ENCODE measurements around the gene PDCD1LG2. TPM values are rescaled to one million over a fixed set of nuclear protein-coding genes. Genes with fewer than 3 reads are reported as not detected.

Gene PDCD1LG2
- total RNA-seq, 1 experiment from 2014 or later = not detected

DNA sequence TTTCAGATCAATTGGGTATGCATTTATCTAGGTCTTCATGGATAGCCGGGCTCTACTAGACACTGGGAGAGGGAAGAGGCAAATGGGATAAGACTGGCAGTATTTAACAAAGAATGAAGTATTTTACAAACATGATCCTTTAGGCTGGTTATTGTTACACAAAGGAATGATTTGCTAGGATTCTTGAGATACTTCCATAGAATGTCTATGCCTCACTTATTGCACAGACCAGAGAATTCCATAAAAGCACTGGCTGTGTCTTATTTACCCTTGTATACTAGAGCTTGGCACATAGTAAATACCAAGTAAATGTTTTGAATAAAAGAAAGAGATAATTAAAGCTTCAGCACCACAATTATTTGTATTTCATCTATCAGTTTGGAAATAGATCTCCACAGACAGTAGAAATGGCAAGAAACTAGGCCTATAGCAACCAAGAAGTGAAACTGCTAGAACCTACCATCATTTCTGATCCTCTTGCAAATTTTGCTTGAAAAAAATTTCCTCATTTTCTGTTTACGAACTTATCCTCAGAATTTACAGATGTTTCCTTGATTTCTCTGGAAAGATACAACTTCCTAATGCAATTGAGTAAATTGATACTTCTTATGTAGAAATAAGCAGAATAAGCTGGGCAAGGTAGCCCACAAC, 3.8 kb downstream of the PDCD1LG2 start:
- no TSS peak for BruUV-seq (replicated peaks)
- DNase-seq (ENCODE audit: low read depth, low spot score) = no peak
- H3K27me3 ChIP-seq (ENCODE audit: control insufficient read depth, insufficient read depth, low read length) = no peaks in the 10 kb centered on the region
- H3K4me1 ChIP-seq (ENCODE audit: control insufficient read depth, insufficient read depth, low read length) = no peaks in the 10 kb centered on the region
- intact Hi-C loops (cut with micrococcal nuclease; ENCODE audit: unreplicated experiment) = no loop called here
- H3K9me3 ChIP-seq (ENCODE audit: control insufficient read depth, insufficient read depth, low read depth, low read length) = no peaks in the 10 kb centered on the region
- POLR2A ChIA-PET = no interaction called here
- CTCF ChIA-PET = no interaction called here
- in situ Hi-C loops (cut with HindIII; ENCODE audit: low pct_unique_long_range_greater_than_20kb, low sequenced_read_pairs) = no loop called here
- no peak overlapping the region for H3K4me3 ChIP-seq (ENCODE audit: low read depth in 2 of 2, low read length in 2 of 2)
- no peak for ATAC-seq
- no peak for TF ChIP-seq SIN3A (IDR thresholded peaks at IDR 0.05; ENCODE audit: borderline replicate concordance, insufficient read depth, low read depth, low read length)
- TF ChIP-seq TCF7L2 (IDR thresholded peaks at IDR 0.05; ENCODE audit: low read depth, low read length) = no peak
- TF ChIP-seq, protein P1, sequence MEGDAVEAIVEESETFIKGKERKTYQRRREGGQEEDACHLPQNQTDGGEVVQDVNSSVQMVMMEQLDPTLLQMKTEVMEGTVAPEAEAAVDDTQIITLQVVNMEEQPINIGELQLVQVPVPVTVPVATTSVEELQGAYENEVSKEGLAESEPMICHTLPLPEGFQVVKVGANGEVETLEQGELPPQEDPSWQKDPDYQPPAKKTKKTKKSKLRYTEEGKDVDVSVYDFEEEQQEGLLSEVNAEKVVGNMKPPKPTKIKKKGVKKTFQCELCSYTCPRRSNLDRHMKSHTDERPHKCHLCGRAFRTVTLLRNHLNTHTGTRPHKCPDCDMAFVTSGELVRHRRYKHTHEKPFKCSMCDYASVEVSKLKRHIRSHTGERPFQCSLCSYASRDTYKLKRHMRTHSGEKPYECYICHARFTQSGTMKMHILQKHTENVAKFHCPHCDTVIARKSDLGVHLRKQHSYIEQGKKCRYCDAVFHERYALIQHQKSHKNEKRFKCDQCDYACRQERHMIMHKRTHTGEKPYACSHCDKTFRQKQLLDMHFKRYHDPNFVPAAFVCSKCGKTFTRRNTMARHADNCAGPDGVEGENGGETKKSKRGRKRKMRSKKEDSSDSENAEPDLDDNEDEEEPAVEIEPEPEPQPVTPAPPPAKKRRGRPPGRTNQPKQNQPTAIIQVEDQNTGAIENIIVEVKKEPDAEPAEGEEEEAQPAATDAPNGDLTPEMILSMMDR (IDR thresholded peaks at IDR 0.05) = no peak
- TF ChIP-seq POLR2AphosphoS5 (IDR thresholded peaks at IDR 0.05; ENCODE audit: low read depth, low read length) = no peak
- TF ChIP-seq, protein P2, sequence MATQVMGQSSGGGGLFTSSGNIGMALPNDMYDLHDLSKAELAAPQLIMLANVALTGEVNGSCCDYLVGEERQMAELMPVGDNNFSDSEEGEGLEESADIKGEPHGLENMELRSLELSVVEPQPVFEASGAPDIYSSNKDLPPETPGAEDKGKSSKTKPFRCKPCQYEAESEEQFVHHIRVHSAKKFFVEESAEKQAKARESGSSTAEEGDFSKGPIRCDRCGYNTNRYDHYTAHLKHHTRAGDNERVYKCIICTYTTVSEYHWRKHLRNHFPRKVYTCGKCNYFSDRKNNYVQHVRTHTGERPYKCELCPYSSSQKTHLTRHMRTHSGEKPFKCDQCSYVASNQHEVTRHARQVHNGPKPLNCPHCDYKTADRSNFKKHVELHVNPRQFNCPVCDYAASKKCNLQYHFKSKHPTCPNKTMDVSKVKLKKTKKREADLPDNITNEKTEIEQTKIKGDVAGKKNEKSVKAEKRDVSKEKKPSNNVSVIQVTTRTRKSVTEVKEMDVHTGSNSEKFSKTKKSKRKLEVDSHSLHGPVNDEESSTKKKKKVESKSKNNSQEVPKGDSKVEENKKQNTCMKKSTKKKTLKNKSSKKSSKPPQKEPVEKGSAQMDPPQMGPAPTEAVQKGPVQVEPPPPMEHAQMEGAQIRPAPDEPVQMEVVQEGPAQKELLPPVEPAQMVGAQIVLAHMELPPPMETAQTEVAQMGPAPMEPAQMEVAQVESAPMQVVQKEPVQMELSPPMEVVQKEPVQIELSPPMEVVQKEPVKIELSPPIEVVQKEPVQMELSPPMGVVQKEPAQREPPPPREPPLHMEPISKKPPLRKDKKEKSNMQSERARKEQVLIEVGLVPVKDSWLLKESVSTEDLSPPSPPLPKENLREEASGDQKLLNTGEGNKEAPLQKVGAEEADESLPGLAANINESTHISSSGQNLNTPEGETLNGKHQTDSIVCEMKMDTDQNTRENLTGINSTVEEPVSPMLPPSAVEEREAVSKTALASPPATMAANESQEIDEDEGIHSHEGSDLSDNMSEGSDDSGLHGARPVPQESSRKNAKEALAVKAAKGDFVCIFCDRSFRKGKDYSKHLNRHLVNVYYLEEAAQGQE (IDR thresholded peaks at IDR 0.05; ENCODE audit: insufficient read depth in 1 of 2, low read depth in 2 of 2, low read length in 1 of 2) = no peak
- no peaks in the 10 kb centered on the region for H3K36me3 ChIP-seq (ENCODE audit: control insufficient read depth, insufficient read depth, low read length)
- H3K27ac ChIP-seq (ENCODE audit: low read length) = no peak overlapping the region

DNA sequence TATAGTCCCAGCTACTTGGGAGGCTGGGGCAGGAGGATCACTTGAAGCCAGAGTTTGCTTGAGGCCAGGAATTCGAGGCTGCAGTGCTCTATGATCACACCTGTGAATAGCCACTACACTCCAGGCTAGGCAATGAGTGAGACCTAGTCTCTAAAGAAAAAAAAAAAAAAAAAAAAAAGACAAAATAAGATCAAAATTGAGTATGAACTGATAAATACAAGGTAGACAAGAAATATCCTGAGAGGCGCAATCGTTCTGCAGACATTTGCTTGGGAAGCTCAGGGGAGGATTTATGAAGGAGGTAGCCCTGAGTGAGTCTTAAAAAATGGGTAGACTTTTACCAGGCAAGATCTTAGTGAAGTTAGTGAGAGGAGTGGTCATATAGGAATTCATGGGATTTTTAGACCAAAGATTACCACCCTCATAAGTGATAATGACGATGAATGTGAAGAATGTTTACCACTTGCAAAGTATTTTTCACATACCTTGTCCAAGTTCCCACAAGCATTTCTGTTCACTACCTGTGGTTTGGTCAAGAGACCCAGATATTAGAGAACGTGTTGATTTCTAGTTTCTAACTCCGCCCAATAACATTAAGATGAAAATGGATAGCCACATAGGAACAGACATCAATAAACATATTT, 4.4 kb downstream of the PDCD1LG2 start:
- TF ChIP-seq, protein P2 (IDR thresholded peaks at IDR 0.05; ENCODE audit: insufficient read depth in 1 of 2, low read depth in 2 of 2, low read length in 1 of 2) = no peak
- TF ChIP-seq TCF7L2 (IDR thresholded peaks at IDR 0.05; ENCODE audit: low read depth, low read length) (no peak), SIN3A (IDR thresholded peaks at IDR 0.05; ENCODE audit: borderline replicate concordance, insufficient read depth, low read depth, low read length) (no peak), POLR2AphosphoS5 (IDR thresholded peaks at IDR 0.05; ENCODE audit: low read depth, low read length) (no peak)
- TF ChIP-seq, protein P1 (IDR thresholded peaks at IDR 0.05) = no peak
- intact Hi-C loops (cut with micrococcal nuclease; ENCODE audit: unreplicated experiment) (no loop called here), in situ Hi-C loops (cut with HindIII; ENCODE audit: low pct_unique_long_range_greater_than_20kb, low sequenced_read_pairs) (no loop called here)
- DNase-seq (ENCODE audit: low read depth, low spot score) = no peak
- Histone ChIP-seq H3K4me1 (ENCODE audit: control insufficient read depth, insufficient read depth, low read length) (no peaks in the 10 kb centered on the region), H3K4me3 (ENCODE audit: low read depth in 2 of 2, low read length in 2 of 2) (no peak overlapping the region), H3K27me3 (ENCODE audit: control insufficient read depth, insufficient read depth, low read length) (no peaks in the 10 kb centered on the region), H3K9me3 (ENCODE audit: control insufficient read depth, insufficient read depth, low read depth, low read length) (no peaks in the 10 kb centered on the region), H3K36me3 (ENCODE audit: control insufficient read depth, insufficient read depth, low read length) (no peaks in the 10 kb centered on the region), H3K27ac (ENCODE audit: low read length) (no peak overlapping the region)
- CTCF ChIA-PET = no interaction called here
- no TSS peak for BruUV-seq (replicated peaks)
- POLR2A ChIA-PET = no interaction called here
- ATAC-seq = no peak

Measured in Panc1 (cell line).